NT2/D1 (cell line): ENCODE data around the gene OR6S1.

ENCODE experiments used
- SUZ12 ChIP-seq: IDR thresholded peaks from 2 replicates; pipeline ENCODE4 v1.6.1; 2011; ENCODE audit not compliant: insufficient read length, insufficient read depth; ENCODE audit errors: extremely low read depth
- YY1 ChIP-seq: IDR thresholded peaks from 2 replicates; pipeline ENCODE4 v1.6.1; 2011; ENCODE audit not compliant: insufficient read length, insufficient read depth
- ZNF274 ChIP-seq: IDR thresholded peaks from 2 replicates; pipeline ENCODE4 v1.6.1; 2011; ENCODE audit warnings: mild to moderate bottlenecking, low read depth, low read length

DNA sequence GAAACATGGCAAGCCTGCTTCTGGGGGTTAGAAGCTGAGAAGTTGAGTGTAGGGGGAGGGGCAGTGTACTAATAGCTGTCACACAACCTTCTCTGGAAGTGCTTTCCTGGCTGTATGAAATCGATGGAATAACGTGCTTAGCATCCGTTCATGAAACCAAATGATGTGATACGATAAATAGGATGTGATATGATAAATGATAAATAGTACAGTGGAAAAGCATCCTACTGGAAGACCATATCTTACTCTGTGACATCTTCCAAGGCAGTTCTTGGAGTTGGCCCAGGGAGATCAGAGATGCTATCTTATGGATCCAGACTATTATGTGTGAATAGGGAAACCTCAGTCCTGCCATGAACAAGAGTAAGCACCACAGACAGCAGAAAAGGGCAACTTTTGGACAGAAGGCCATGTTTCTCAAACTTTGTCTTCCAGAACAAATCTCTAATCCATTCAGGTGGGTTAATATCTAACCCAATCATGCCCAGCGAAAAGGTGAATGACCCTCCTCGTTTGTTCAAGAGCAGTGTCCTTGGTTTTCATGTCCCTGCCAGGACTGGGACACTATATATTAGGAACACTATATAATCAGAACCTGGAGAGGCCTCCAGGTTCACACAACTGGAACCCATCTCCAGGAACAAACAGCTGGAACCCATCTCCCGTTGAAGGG lies 46.8 kb upstream of the OR6S1 start, which contains the start of gene ANG:
- TF ChIP-seq YY1: no peak
- TF ChIP-seq ZNF274: no peak
- no peak for TF ChIP-seq SUZ12
